ENCODE measurements around the gene C6. TPM values are rescaled to one million over a fixed set of nuclear protein-coding genes. Genes with fewer than 3 reads are reported as not detected.
"Not testable (repeated sequence)": the region's sequence is repeated elsewhere in the genome, so short reads cannot be mapped to it uniquely, and the experiment has no call there.

C6 gene
- total RNA-seq, 2 donors from 2014 or later: 3.5 to 4.6 TPM

DNA sequence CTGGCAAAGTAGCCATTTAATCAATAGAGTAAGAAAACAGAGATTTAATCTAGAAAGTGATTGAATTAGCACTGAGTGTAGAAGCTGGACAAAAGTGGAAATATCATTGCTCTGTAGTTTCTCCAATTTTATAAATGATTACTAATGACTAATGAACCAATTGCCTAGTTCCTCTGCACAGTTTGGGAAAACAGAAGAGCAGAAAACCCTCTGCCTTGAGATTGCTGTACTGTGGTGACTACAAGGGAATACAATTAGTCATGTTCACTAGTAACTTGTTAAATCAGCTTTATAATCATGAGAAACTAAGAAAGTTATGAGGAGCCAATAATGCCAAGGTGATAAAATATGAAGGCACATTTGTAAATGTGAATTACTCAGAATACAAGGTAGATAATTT, 21.1 kb upstream of the C6 start:
- Histone ChIP-seq H3K27me3 (replicated peaks; ENCODE audit: insufficient read depth) (no peaks in the 10 kb centered on the region), H3K9me3 (no peaks in the 10 kb centered on the region), H3K4me3 (no peak overlapping the region), H3K27ac (no peak overlapping the region), H3K36me3 (no peaks in the 10 kb centered on the region), H3K4me1 (replicated peaks) (no peaks in the 10 kb centered on the region)
- no peak for DNase-seq (ENCODE audit: low spot score)
- intact Hi-C loops (cut with DNase I): no loop called here
- TF ChIP-seq POLR2AphosphoS5 (IDR thresholded peaks at IDR 0.05) (no peak), POLR2A (IDR thresholded peaks at IDR 0.05) (no peak), CTCF (IDR thresholded peaks at IDR 0.05) (no peak)

- no peaks in the 10 kb centered on the region for H3K4me1 ChIP-seq (replicated peaks)
- H3K9me3 ChIP-seq: no peaks in the 10 kb centered on the region
- H3K27me3 ChIP-seq (replicated peaks; ENCODE audit: insufficient read depth): no peaks in the 10 kb centered on the region
- DNase-seq (ENCODE audit: low spot score): no peak
- H3K36me3 ChIP-seq: no peaks in the 10 kb centered on the region
- H3K4me3 ChIP-seq: no peak overlapping the region
- intact Hi-C loops (cut with DNase I): no loop called here
- no peak overlapping the region for H3K27ac ChIP-seq
- TF ChIP-seq POLR2A (IDR thresholded peaks at IDR 0.05) (no peak), POLR2AphosphoS5 (IDR thresholded peaks at IDR 0.05) (no peak), CTCF (IDR thresholded peaks at IDR 0.05) (no peak)
These were observed 19.5 kb upstream of the C6 start for GRCh38 chr5:41232797-41233196.

- H3K9me3 ChIP-seq; intact Hi-C loops (cut with DNase I); H3K36me3 ChIP-seq; DNase-seq (ENCODE audit: low spot score); H3K4me1 ChIP-seq (replicated peaks); H3K4me3 ChIP-seq; H3K27ac ChIP-seq; H3K27me3 ChIP-seq (replicated peaks; ENCODE audit: insufficient read depth): not testable (repeated sequence)
- WGBS: 41% methylated on average over 1 of the region's 1 CpG
These were observed 16.9 kb upstream of the C6 start for GRCh38 chr5:41230276-41230675.

DNA sequence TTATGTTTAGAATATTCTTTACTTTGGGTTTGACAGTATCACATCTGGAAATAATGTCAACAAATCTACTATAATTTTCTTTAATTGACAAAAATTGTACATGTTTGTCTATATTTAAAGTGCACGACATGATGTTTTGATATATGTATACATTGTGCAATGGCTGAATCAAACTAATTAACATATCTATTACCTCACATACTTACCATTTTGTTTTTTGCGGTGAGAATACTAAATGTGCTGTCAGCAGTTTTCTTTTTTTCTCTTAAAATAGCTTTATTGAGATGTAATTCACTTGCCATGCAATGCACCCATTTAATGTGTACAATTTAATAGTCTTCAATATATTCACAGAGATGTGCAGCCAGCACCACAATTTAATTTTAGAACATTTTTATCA, 10.6 kb upstream of the C6 start:
- H3K9me3 ChIP-seq: no peaks in the 10 kb centered on the region
- H3K36me3 ChIP-seq: no peaks in the 10 kb centered on the region
- TF ChIP-seq POLR2AphosphoS5 (IDR thresholded peaks at IDR 0.05) (no peak), POLR2A (IDR thresholded peaks at IDR 0.05) (no peak), CTCF (IDR thresholded peaks at IDR 0.05) (no peak)
- WGBS: 90% methylated on average over 2 of the region's 2 CpGs
- no peak for DNase-seq (ENCODE audit: low spot score)
- no peaks in the 10 kb centered on the region for H3K4me1 ChIP-seq (replicated peaks)
- H3K27ac ChIP-seq: no peak overlapping the region
- intact Hi-C loops (cut with DNase I): no loop called here
- H3K27me3 ChIP-seq (replicated peaks; ENCODE audit: insufficient read depth): no peaks in the 10 kb centered on the region
- no peak overlapping the region for H3K4me3 ChIP-seq

GRCh38 chr5:41219658-41220269, 6.4 kb upstream of the C6 start:
- no peaks in the 10 kb centered on the region for H3K9me3 ChIP-seq
- 49% methylated on average over 2 of the region's 2 CpGs for WGBS
- DNase-seq (ENCODE audit: low spot score): no peak
- no peaks in the 10 kb centered on the region for H3K27me3 ChIP-seq (replicated peaks; ENCODE audit: insufficient read depth)
- no peaks in the 10 kb centered on the region for H3K4me1 ChIP-seq (replicated peaks)
- H3K4me3 ChIP-seq: no peak overlapping the region
- intact Hi-C loops (cut with DNase I): no loop called here
- TF ChIP-seq POLR2AphosphoS5 (IDR thresholded peaks at IDR 0.05) (no peak), CTCF (IDR thresholded peaks at IDR 0.05) (no peak), POLR2A (IDR thresholded peaks at IDR 0.05) (no peak)
- H3K27ac ChIP-seq: no peak overlapping the region
- no peaks in the 10 kb centered on the region for H3K36me3 ChIP-seq
